ENCODE data around the gene BEST1.
"Not testable (repeated sequence)": the region's sequence is repeated elsewhere in the genome, so short reads cannot be mapped to it uniquely, and the experiment has no call there.

The BEST1 gene

GRCh38 chr11:61962213-61963015, 12.3 kb downstream of the BEST1 start:
- Histone ChIP-seq H3K27ac (ENCODE audit: low read depth, low read length) (no peak overlapping the region), H2BK5ac (ENCODE audit: low read length) (no peak overlapping the region), H4K5ac (ENCODE audit: low read length) (no peak overlapping the region), H3K36me3 (ENCODE audit: control insufficient read depth, insufficient read depth, low read length) (peaks cover 14% of the 10 kb centered on the region), H3K4me2 (ENCODE audit: low read length) (no peak overlapping the region), H3K79me2 (ENCODE audit: control insufficient read depth, insufficient read depth, low read length) (peaks cover 21% of the 10 kb centered on the region), H2BK15ac (replicated peaks; ENCODE audit: low read depth) (no peak overlapping the region), H3K4me3 (ENCODE audit: low read length) (no peak overlapping the region), H3K79me1 (ENCODE audit: low read length) (peaks cover 6% of the 10 kb centered on the region), H3K23ac (ENCODE audit: low read length) (no peak overlapping the region), H4K8ac (ENCODE audit: low read depth, low read length) (no peak overlapping the region), H3K9ac (ENCODE audit: low read length) (no peak overlapping the region), H3K18ac (ENCODE audit: low read length) (no peak overlapping the region), H2BK120ac (ENCODE audit: low read depth, low read length) (no peak overlapping the region), H3K27me3 (ENCODE audit: insufficient read depth, low read length, poor library complexity) (no peaks in the 10 kb centered on the region), H2AK5ac (ENCODE audit: low read length) (no peak overlapping the region), H3K4me1 (ENCODE audit: control insufficient read depth, low read depth, low read length) (peaks cover 1% of the 10 kb centered on the region), H3K56ac (ENCODE audit: low read length) (no peak overlapping the region), H3K4ac (ENCODE audit: low read depth, low read length) (no peak overlapping the region)
- WGBS (ENCODE audit: extremely low coverage, insufficient coverage, low lambda C conversion rate), result no CpG with 5 or more reads among the region's 12 CpGs
- no peak for DNase-seq

DNA sequence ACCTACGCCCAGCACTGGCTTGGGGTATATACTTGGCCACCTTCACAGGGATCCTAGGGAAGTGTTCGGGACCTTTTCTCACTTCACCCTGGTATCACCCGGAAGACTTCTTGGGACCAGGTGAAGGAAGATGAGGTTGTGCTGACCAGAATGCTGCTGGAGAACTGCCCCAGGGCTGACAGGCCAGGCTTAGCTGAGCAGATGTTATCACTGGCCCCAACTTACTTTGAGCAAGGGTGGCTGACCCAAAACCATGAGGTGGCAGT, 12.8 kb downstream of the BEST1 start:
- Histone ChIP-seq H3K4me1 (ENCODE audit: control insufficient read depth, low read depth, low read length) (peaks cover 1% of the 10 kb centered on the region), H3K27ac (ENCODE audit: low read depth, low read length) (no peak overlapping the region), H2BK120ac (ENCODE audit: low read depth, low read length) (no peak overlapping the region)

GRCh38 chr11:61963282-61964057, 13.3 kb downstream of the BEST1 start:
- Histone ChIP-seq H3K4me3 (ENCODE audit: low read length) (no peak overlapping the region), H4K5ac (ENCODE audit: low read length) (no peak overlapping the region), H3K23ac (ENCODE audit: low read length) (no peak overlapping the region), H3K18ac (ENCODE audit: low read length) (no peak overlapping the region), H3K56ac (ENCODE audit: low read length) (no peak overlapping the region), H3K79me2 (ENCODE audit: control insufficient read depth, insufficient read depth, low read length) (peaks cover 27% of the 10 kb centered on the region), H3K36me3 (ENCODE audit: control insufficient read depth, insufficient read depth, low read length) (peaks cover 14% of the 10 kb centered on the region), H4K8ac (ENCODE audit: low read depth, low read length) (no peak overlapping the region), H2AK5ac (ENCODE audit: low read length) (no peak overlapping the region), H2BK15ac (replicated peaks; ENCODE audit: low read depth) (no peak overlapping the region), H2BK120ac (ENCODE audit: low read depth, low read length) (no peak overlapping the region), H3K4ac (ENCODE audit: low read depth, low read length) (no peak overlapping the region), H3K27me3 (ENCODE audit: insufficient read depth, low read length, poor library complexity) (no peaks in the 10 kb centered on the region), H3K4me1 (ENCODE audit: control insufficient read depth, low read depth, low read length) (peaks cover 3% of the 10 kb centered on the region), H2BK5ac (ENCODE audit: low read length) (no peak overlapping the region), H3K79me1 (ENCODE audit: low read length) (peaks cover 12% of the 10 kb centered on the region), H3K27ac (ENCODE audit: low read depth, low read length) (no peak overlapping the region), H3K4me2 (ENCODE audit: low read length) (no peak overlapping the region), H3K9ac (ENCODE audit: low read length) (no peak overlapping the region)
- WGBS (ENCODE audit: extremely low coverage, insufficient coverage, low lambda C conversion rate), result no CpG with 5 or more reads among the region's 10 CpGs
- no peak for DNase-seq

More for the DNA sequence above, 12.8 kb downstream of the BEST1 start:
- peak; percentile 55 for DNase-seq
- Histone ChIP-seq H3K79me2 (ENCODE audit: control insufficient read depth, insufficient read depth, low read length) (peaks cover 22% of the 10 kb centered on the region), H2BK15ac (replicated peaks; ENCODE audit: low read depth) (no peak overlapping the region), H2AK5ac (ENCODE audit: low read length) (no peak overlapping the region), H3K9ac (ENCODE audit: low read length) (no peak overlapping the region), H4K8ac (ENCODE audit: low read depth, low read length) (no peak overlapping the region), H3K79me1 (ENCODE audit: low read length) (peaks cover 8% of the 10 kb centered on the region), H2BK5ac (ENCODE audit: low read length) (no peak overlapping the region), H3K56ac (ENCODE audit: low read length) (no peak overlapping the region), H3K27me3 (ENCODE audit: insufficient read depth, low read length, poor library complexity) (no peaks in the 10 kb centered on the region), H3K36me3 (ENCODE audit: control insufficient read depth, insufficient read depth, low read length) (peaks cover 14% of the 10 kb centered on the region), H3K18ac (ENCODE audit: low read length) (no peak overlapping the region), H3K4me2 (ENCODE audit: low read length) (no peak overlapping the region), H3K23ac (ENCODE audit: low read length) (no peak overlapping the region), H3K4me3 (ENCODE audit: low read length) (no peak overlapping the region), H3K4ac (ENCODE audit: low read depth, low read length) (no peak overlapping the region), H4K5ac (ENCODE audit: low read length) (no peak overlapping the region)
- no CpG with 5 or more reads among the region's 3 CpGs for WGBS (ENCODE audit: extremely low coverage, insufficient coverage, low lambda C conversion rate)

DNA sequence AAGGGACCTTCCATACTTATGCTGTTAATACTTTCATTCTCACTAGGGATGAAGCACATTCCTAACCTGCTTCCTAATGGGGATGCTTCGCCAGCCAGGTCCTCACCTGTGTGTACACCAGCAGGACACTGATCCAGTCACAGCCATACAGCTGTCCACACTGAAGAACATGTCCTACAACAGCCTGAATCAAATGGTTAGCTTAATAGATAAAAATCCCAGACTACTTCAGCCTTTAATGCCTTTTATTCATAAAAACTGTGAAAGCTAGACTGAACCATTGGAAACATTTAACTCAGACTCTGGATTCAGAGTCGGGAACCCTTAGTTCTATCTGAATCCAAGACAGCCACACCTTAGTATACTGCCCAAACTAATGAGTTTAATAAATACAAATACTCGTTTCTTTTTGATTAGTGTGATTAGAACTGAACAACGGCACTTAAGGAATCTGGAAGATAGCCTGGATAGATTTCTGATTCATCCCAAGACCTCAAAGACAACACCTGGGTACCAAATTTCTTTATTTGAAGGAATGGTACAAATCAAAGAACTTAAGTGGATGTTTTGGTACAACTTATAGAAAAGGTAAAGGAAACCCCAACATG, 14.0 kb downstream of the BEST1 start:
- Histone ChIP-seq H3K18ac (ENCODE audit: low read length) (no peak overlapping the region), H3K4me2 (ENCODE audit: low read length) (no peak overlapping the region), H2BK15ac (replicated peaks; ENCODE audit: low read depth) (no peak overlapping the region), H3K4ac (ENCODE audit: low read depth, low read length) (no peak overlapping the region), H3K23ac (ENCODE audit: low read length) (no peak overlapping the region), H3K27ac (ENCODE audit: low read depth, low read length) (no peak overlapping the region), H3K9ac (ENCODE audit: low read length) (no peak overlapping the region), H4K5ac (ENCODE audit: low read length) (no peak overlapping the region), H3K4me1 (ENCODE audit: control insufficient read depth, low read depth, low read length) (peaks cover 8% of the 10 kb centered on the region), H2BK120ac (ENCODE audit: low read depth, low read length) (no peak overlapping the region), H3K79me1 (ENCODE audit: low read length) (peaks cover 14% of the 10 kb centered on the region), H3K27me3 (ENCODE audit: insufficient read depth, low read length, poor library complexity) (no peaks in the 10 kb centered on the region), H3K79me2 (ENCODE audit: control insufficient read depth, insufficient read depth, low read length) (peaks cover 29% of the 10 kb centered on the region), H2AK5ac (ENCODE audit: low read length) (no peak overlapping the region), H3K36me3 (ENCODE audit: control insufficient read depth, insufficient read depth, low read length) (peaks cover 14% of the 10 kb centered on the region), H3K4me3 (ENCODE audit: low read length) (no peak overlapping the region), H2BK5ac (ENCODE audit: low read length) (no peak overlapping the region), H4K8ac (ENCODE audit: low read depth, low read length) (no peak overlapping the region), H3K56ac (ENCODE audit: low read length) (no peak overlapping the region)
- DNase-seq, result no peak
- WGBS (ENCODE audit: extremely low coverage, insufficient coverage, low lambda C conversion rate), result no CpG with 5 or more reads among the region's 4 CpGs

DNA sequence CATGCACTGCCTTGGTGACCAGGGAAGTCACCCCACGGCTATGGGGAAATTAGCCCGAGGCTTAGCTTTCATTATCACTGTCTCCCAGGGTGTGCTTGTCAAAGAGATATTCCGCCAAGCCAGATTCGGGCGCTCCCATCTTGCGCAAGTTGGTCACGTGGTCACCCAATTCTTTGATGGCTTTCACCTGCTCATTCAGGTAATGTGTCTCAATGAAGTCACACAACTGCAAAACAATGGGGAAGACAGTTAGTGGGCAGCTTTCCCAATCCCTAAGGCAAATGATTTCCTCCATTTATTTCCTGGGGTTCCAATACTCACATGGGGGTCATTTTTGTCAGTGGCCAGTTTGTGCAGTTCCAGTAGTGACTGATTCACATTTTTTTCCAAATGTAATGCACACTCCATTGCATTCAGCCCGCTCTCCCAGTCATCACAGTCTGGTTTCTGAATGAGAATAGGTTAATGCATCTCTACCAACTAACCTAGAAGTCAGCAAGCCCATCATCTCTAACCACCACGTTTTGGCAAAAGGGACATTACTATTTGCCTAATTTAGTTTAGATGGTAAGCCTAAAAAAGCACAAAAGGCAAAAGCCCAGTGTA, 14.6 kb downstream of the BEST1 start:
- H2AK5ac ChIP-seq (ENCODE audit: low read length); H3K4me1 ChIP-seq (ENCODE audit: control insufficient read depth, low read depth, low read length); H2BK120ac ChIP-seq (ENCODE audit: low read depth, low read length); H3K4ac ChIP-seq (ENCODE audit: low read depth, low read length); H3K27me3 ChIP-seq (ENCODE audit: insufficient read depth, low read length, poor library complexity); H3K23ac ChIP-seq (ENCODE audit: low read length); H3K27ac ChIP-seq (ENCODE audit: low read depth, low read length); H3K4me3 ChIP-seq (ENCODE audit: low read length); H2BK5ac ChIP-seq (ENCODE audit: low read length); H2BK15ac ChIP-seq (replicated peaks; ENCODE audit: low read depth); H3K56ac ChIP-seq (ENCODE audit: low read length); DNase-seq; H3K18ac ChIP-seq (ENCODE audit: low read length); H4K5ac ChIP-seq (ENCODE audit: low read length); H4K8ac ChIP-seq (ENCODE audit: low read depth, low read length): not testable (repeated sequence)
- H3K79me2 ChIP-seq (ENCODE audit: control insufficient read depth, insufficient read depth, low read length), result peaks cover 29% of the 10 kb centered on the region
- peaks cover 14% of the 10 kb centered on the region for H3K79me1 ChIP-seq (ENCODE audit: low read length)
- H3K36me3 ChIP-seq (ENCODE audit: control insufficient read depth, insufficient read depth, low read length), result peaks cover 14% of the 10 kb centered on the region
- H3K4me2 ChIP-seq (ENCODE audit: low read length), result peak overlapping the region; percentile 38
- H3K9ac ChIP-seq (ENCODE audit: low read length), result peak overlapping the region; percentile 58
- no CpG with 5 or more reads among the region's 9 CpGs for WGBS (ENCODE audit: extremely low coverage, insufficient coverage, low lambda C conversion rate)
